ENCODE data around the gene ATP6V1B1. TPM values are rescaled to one million over a fixed set of nuclear protein-coding genes. Genes with fewer than 3 reads are reported as not detected.

ATP6V1B1 gene
- total and polyA plus RNA-seq, 4 donors, result not detected

DNA sequence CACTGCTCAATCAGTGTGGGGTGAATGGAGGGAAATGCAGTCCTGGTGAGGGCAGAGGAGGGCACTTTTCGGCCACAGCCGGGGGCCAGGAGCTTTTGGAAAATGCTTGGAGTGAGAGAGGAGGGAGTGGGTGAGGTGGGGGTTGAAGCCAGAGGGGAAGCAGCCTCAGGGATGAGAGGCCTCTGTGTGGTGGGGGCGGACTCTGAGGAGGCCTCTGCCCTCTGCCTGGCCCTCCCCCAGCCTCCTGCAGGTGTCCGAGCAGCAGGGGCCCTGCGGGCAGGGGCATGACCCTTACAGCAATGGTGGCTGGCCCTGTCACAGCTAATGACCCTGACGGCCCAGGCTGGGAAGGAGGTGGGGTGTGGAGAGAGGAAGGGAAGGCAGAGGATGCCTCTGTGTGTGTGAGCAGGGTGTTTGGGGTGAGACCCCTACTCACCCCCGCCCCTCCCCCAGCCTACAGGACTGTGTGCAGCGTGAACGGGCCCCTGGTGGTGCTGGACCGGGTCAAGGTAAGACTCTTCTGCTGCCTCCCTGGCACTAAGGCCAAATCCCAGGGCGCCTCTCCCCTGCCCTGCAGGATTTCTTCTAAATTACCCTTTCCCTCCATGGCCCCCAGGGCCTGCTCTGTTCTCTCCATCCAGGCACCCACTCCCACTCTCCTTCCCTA, 7.6 kb downstream of the ATP6V1B1 start:
- H3K27me3 ChIP-seq (ENCODE audit: control insufficient read depth in 4 of 4, insufficient read depth in 4 of 4, low read length in 3 of 4), result peaks cover 0 to 6% (median 0%) of the 10 kb centered on the region in 4 donors
- 81% methylated on average over 11 of the region's 11 CpGs for WGBS
- H3K9me3 ChIP-seq (ENCODE audit: control insufficient read depth in 4 of 4, low read length in 3 of 4), result no peaks in the 10 kb centered on the region
- peaks cover 0 to 7% (median 1%) of the 10 kb centered on the region in 4 donors for H3K4me1 ChIP-seq (ENCODE audit: control insufficient read depth in 4 of 4, insufficient read depth in 4 of 4, low read length in 3 of 4)
- no peak overlapping the region for H3K27ac ChIP-seq (ENCODE audit: low read depth in 1 of 2, low read length in 2 of 2)
- H3K36me3 ChIP-seq (ENCODE audit: control insufficient read depth in 4 of 4, insufficient read depth in 3 of 4, low read depth in 1 of 4, low read length in 3 of 4), result no peaks in the 10 kb centered on the region
- H3K4me3 ChIP-seq (ENCODE audit: low read depth in 1 of 3, low read length in 3 of 3), result no peak overlapping the region
- DNase-seq (ENCODE audit: low spot score), result no peak
- H3K9ac ChIP-seq (ENCODE audit: low read depth in 1 of 2, low read length in 2 of 2), result no peak overlapping the region
- TF ChIP-seq, protein P1, sequence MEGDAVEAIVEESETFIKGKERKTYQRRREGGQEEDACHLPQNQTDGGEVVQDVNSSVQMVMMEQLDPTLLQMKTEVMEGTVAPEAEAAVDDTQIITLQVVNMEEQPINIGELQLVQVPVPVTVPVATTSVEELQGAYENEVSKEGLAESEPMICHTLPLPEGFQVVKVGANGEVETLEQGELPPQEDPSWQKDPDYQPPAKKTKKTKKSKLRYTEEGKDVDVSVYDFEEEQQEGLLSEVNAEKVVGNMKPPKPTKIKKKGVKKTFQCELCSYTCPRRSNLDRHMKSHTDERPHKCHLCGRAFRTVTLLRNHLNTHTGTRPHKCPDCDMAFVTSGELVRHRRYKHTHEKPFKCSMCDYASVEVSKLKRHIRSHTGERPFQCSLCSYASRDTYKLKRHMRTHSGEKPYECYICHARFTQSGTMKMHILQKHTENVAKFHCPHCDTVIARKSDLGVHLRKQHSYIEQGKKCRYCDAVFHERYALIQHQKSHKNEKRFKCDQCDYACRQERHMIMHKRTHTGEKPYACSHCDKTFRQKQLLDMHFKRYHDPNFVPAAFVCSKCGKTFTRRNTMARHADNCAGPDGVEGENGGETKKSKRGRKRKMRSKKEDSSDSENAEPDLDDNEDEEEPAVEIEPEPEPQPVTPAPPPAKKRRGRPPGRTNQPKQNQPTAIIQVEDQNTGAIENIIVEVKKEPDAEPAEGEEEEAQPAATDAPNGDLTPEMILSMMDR (IDR thresholded peaks at IDR 0.05; ENCODE audit: low read depth, low read length, missing input control), result no peak
- TF ChIP-seq HNF4A (conservative IDR thresholded peaks at IDR 0.05), result no peak
- TF ChIP-seq, protein P2, sequence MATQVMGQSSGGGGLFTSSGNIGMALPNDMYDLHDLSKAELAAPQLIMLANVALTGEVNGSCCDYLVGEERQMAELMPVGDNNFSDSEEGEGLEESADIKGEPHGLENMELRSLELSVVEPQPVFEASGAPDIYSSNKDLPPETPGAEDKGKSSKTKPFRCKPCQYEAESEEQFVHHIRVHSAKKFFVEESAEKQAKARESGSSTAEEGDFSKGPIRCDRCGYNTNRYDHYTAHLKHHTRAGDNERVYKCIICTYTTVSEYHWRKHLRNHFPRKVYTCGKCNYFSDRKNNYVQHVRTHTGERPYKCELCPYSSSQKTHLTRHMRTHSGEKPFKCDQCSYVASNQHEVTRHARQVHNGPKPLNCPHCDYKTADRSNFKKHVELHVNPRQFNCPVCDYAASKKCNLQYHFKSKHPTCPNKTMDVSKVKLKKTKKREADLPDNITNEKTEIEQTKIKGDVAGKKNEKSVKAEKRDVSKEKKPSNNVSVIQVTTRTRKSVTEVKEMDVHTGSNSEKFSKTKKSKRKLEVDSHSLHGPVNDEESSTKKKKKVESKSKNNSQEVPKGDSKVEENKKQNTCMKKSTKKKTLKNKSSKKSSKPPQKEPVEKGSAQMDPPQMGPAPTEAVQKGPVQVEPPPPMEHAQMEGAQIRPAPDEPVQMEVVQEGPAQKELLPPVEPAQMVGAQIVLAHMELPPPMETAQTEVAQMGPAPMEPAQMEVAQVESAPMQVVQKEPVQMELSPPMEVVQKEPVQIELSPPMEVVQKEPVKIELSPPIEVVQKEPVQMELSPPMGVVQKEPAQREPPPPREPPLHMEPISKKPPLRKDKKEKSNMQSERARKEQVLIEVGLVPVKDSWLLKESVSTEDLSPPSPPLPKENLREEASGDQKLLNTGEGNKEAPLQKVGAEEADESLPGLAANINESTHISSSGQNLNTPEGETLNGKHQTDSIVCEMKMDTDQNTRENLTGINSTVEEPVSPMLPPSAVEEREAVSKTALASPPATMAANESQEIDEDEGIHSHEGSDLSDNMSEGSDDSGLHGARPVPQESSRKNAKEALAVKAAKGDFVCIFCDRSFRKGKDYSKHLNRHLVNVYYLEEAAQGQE (IDR thresholded peaks at IDR 0.05), result no peak
- TF ChIP-seq GABPA (IDR thresholded peaks at IDR 0.05 in 1 of 2, conservative IDR thresholded peaks at IDR 0.05 in 1 of 2), result no peak
- no peak for TF ChIP-seq NR2F2 (IDR thresholded peaks at IDR 0.05)
- no peak for TF ChIP-seq TAF1 (conservative IDR thresholded peaks at IDR 0.05)

DNA sequence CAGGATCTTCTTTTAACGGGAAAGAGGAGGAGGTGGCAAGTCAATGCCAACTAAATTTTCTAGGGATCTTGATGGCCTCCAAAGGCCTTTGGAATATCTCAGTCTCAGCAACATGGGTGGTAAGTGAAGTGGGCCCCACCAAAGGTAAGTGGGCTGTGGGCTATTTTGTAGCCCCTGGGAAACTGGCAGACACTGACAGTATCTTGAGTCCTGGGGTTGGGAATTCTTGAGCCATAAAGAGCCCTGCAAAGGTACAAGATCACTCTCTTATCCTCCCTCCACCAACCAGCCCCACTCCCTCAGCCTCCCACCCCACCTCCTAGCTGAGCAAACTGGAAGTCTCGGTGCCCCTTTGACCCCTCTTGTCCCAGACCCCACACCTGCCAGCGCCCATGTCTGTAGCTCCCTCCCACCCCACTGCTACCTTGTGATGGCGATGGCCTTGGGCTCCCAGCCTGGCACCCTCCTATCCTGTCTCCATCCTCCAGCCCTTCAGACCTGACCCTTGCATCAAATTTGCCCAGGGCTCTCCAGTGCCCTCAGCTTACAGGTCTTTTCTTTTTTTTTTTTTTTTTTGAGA, 8.5 kb downstream of the ATP6V1B1 start:
- peaks cover 2 to 9% (median 3%) of the 10 kb centered on the region in 4 donors for H3K4me1 ChIP-seq (ENCODE audit: control insufficient read depth in 4 of 4, insufficient read depth in 4 of 4, low read length in 3 of 4)
- no peak overlapping the region for H3K9ac ChIP-seq (ENCODE audit: low read depth in 1 of 2, low read length in 2 of 2)
- DNase-seq (ENCODE audit: low spot score), result no peak
- TF ChIP-seq GABPA (IDR thresholded peaks at IDR 0.05 in 1 of 2, conservative IDR thresholded peaks at IDR 0.05 in 1 of 2) (no peak), RXRA (IDR thresholded peaks at IDR 0.05) (no peak), TAF1 (conservative IDR thresholded peaks at IDR 0.05) (no peak), SP1 (IDR thresholded peaks at IDR 0.05) (no peak), RAD21 (IDR thresholded peaks at IDR 0.05) (no peak), EGR1 (IDR thresholded peaks at IDR 0.05; ENCODE audit: low read depth in 2 of 2) (no peak), NR2F2 (IDR thresholded peaks at IDR 0.05) (no peak), FOXA1 (IDR thresholded peaks at IDR 0.05) (no peak), JUND (IDR thresholded peaks at IDR 0.05) (no peak)
- TF ChIP-seq, protein P1 (IDR thresholded peaks at IDR 0.05; ENCODE audit: low read depth, low read length, missing input control), result no peak
- TF ChIP-seq, protein P2 (IDR thresholded peaks at IDR 0.05), result no peak
- TF ChIP-seq, protein P3, sequence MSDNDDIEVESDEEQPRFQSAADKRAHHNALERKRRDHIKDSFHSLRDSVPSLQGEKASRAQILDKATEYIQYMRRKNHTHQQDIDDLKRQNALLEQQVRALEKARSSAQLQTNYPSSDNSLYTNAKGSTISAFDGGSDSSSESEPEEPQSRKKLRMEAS (IDR thresholded peaks at IDR 0.05), result no peak
- 73% methylated on average over 4 of the region's 4 CpGs for WGBS
- H3K4me3 ChIP-seq (ENCODE audit: low read depth in 1 of 3, low read length in 3 of 3), result no peak overlapping the region
- no peaks in the 10 kb centered on the region for H3K9me3 ChIP-seq (ENCODE audit: control insufficient read depth in 4 of 4, low read length in 3 of 4)
- no peak overlapping the region for H3K27ac ChIP-seq (ENCODE audit: low read depth in 1 of 2, low read length in 2 of 2)
- peaks cover 0 to 6% (median 0%) of the 10 kb centered on the region in 4 donors for H3K27me3 ChIP-seq (ENCODE audit: control insufficient read depth in 4 of 4, insufficient read depth in 4 of 4, low read length in 3 of 4)
- H3K36me3 ChIP-seq (ENCODE audit: control insufficient read depth in 4 of 4, insufficient read depth in 3 of 4, low read depth in 1 of 4, low read length in 3 of 4), result no peaks in the 10 kb centered on the region

Measured in liver (tissue), 9 donors.